ENCODE measurements around the gene CENPL. TPM values are rescaled to one million over a fixed set of nuclear protein-coding genes. Genes with fewer than 3 reads are reported as not detected.

The CENPL gene
- total and polyA plus RNA-seq, 2 of the 8 experiments (the other 6 are each of a cell fraction or from before 2014, with no cell fraction given) = 6.6 to 16.0 TPM

DNA sequence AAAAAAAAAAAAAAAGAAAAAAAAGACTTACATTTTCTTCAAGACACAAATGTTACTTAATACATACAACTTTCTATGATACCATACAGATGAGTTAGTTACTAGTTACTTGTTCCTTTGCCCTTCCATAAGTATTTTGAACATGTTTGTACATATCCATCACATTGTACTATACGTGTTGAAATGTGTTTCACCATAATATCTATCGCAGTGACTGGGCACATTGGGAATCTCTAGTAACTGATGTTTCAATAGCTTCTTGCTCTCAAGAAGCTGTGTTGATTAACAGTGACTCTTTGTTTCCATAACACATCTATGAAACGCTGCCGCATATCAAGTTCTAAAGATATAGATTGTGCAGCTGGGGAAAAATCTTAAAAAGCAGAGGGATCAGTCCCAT, 67.0 kb downstream of the CENPL start (continued):
- TF ChIP-seq, protein P1, sequence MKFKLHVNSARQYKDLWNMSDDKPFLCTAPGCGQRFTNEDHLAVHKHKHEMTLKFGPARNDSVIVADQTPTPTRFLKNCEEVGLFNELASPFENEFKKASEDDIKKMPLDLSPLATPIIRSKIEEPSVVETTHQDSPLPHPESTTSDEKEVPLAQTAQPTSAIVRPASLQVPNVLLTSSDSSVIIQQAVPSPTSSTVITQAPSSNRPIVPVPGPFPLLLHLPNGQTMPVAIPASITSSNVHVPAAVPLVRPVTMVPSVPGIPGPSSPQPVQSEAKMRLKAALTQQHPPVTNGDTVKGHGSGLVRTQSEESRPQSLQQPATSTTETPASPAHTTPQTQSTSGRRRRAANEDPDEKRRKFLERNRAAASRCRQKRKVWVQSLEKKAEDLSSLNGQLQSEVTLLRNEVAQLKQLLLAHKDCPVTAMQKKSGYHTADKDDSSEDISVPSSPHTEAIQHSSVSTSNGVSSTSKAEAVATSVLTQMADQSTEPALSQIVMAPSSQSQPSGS (IDR thresholded peaks at IDR 0.05; ENCODE audit: low read length) = no peak
- TF ChIP-seq MAFK (IDR thresholded peaks at IDR 0.05; ENCODE audit: low read depth, low read length) (no peak), RAD21 (IDR thresholded peaks at IDR 0.05 in 1 of 2, conservative IDR thresholded peaks at IDR 0.05 in 1 of 2; ENCODE audit: low read depth in 2 of 2, low read length in 2 of 2) (no peak), RBBP5 (IDR thresholded peaks at IDR 0.05; ENCODE audit: borderline replicate concordance, low read depth, low read length) (no peak)
